Effector CD8-positive, alpha-beta T cell (primary cell): Measurements from ENCODE around the gene SNX25.

Experiments
- DNase-seq: peaks from one replicate; lab custom pipeline; 2025; lab: John Stamatoyannopoulos, UW

The SNX25 gene

GRCh38 chr4:185261946-185262345 is 52.5 kb downstream of the SNX25 start:
- no peak for DNase-seq

- DNase-seq, result no peak
Observed at GRCh38 chr4:185263419-185263818, 54.0 kb downstream of the SNX25 start.

- no peak for DNase-seq
Observed at GRCh38 chr4:185265942-185266341, 56.5 kb downstream of the SNX25 start.

GRCh38 chr4:185269286-185269685 is 59.9 kb downstream of the SNX25 start:
- no peak for DNase-seq

- no peak for DNase-seq
Observed at GRCh38 chr4:185270037-185270436, 60.6 kb downstream of the SNX25 start.

- DNase-seq, result no peak
Observed at GRCh38 chr4:185270885-185271284, 61.5 kb downstream of the SNX25 start.

- no peak for DNase-seq
Observed at GRCh38 chr4:185272245-185272644, 62.8 kb downstream of the SNX25 start.

- no peak for DNase-seq
Observed at GRCh38 chr4:185275501-185275900, 66.1 kb downstream of the SNX25 start.

GRCh38 chr4:185276036-185276435 is 66.6 kb downstream of the SNX25 start:
- no peak for DNase-seq

- DNase-seq, result no peak
Observed at GRCh38 chr4:185278716-185279115, 69.3 kb downstream of the SNX25 start.

- DNase-seq, result no peak
Observed at GRCh38 chr4:185280608-185281007, 71.2 kb downstream of the SNX25 start.

- no peak for DNase-seq
Observed at GRCh38 chr4:185282968-185283367, 73.6 kb downstream of the SNX25 start.

- no peak for DNase-seq
Observed at GRCh38 chr4:185283723-185284122, 74.3 kb downstream of the SNX25 start.

- no peak for DNase-seq
Observed at GRCh38 chr4:185285632-185286393, 76.4 kb downstream of the SNX25 start.

GRCh38 chr4:185286571-185286970 is 77.2 kb downstream of the SNX25 start:
- DNase-seq, result no peak

GRCh38 chr4:185287031-185287430 is 77.6 kb downstream of the SNX25 start:
- DNase-seq, result no peak

GRCh38 chr4:185290018-185290607 is 80.7 kb downstream of the SNX25 start:
- no peak for DNase-seq

- DNase-seq, result no peak
Observed at GRCh38 chr4:185290656-185291055, 81.3 kb downstream of the SNX25 start.

GRCh38 chr4:185293202-185293601 is 83.8 kb downstream of the SNX25 start:
- no peak for DNase-seq

- DNase-seq, result no peak
Observed at GRCh38 chr4:185296665-185297460, 87.5 kb downstream of the SNX25 start.

GRCh38 chr4:185298728-185299430 is 89.5 kb downstream of the SNX25 start:
- DNase-seq, result no peak

- no peak for DNase-seq
Observed at GRCh38 chr4:185304541-185304940, 95.1 kb downstream of the SNX25 start.
